Pons (tissue), 1 donor: Measurements from ENCODE around the gene OCSTAMP.

Experiments
- DNase-seq: peaks from one replicate; pipeline ENCODE4 v3.0.0-alpha.2; 2016; ENCODE audit warnings: low spot score

The OCSTAMP gene, protein sequence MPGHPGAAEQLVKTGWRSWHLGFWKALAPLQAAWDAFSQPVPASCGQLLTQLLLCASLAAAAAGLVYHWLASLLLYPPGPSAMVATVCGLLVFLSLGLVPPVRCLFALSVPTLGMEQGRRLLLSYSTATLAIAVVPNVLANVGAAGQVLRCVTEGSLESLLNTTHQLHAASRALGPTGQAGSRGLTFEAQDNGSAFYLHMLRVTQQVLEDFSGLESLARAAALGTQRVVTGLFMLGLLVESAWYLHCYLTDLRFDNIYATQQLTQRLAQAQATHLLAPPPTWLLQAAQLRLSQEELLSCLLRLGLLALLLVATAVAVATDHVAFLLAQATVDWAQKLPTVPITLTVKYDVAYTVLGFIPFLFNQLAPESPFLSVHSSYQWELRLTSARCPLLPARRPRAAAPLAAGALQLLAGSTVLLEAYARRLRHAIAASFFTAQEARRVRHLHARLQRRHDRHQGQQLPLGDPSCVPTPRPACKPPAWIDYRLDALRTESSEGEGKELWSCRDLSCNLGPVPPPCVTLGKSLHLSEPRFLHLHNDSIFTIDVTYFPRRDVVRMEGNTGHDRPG

GRCh38 chr20:46550461-46550860 lies at the start of gene OCSTAMP:
OCSTAMP (minus strand) TSS chr20:46550654; CDS start chr20:46550560, 94 bp downstream.
- no peak for DNase-seq

GRCh38 chr20:46599227-46599987 lies 49.0 kb upstream of the OCSTAMP start:
- DNase-seq, result no peak

DNA sequence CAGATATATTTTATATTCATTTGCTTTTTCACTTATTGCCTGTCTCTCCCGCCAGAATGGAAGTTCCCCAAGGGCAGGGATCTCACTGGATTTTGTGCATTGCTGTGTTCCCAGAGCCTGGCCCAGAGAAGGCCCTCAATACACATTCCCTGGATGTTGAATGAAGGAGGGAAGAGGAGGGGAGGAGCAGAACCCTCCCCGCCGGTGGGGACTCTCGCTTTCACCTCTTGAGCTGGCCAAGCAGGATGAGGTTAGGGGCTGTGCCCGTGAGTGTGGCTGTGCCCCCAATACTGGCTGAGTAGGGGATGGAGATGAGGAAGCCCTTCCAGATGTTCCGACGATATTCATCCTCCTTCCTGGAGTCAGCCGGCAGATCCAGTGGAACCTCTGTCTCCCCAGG lies 45.5 kb upstream of the OCSTAMP start:
- no peak for DNase-seq

DNA sequence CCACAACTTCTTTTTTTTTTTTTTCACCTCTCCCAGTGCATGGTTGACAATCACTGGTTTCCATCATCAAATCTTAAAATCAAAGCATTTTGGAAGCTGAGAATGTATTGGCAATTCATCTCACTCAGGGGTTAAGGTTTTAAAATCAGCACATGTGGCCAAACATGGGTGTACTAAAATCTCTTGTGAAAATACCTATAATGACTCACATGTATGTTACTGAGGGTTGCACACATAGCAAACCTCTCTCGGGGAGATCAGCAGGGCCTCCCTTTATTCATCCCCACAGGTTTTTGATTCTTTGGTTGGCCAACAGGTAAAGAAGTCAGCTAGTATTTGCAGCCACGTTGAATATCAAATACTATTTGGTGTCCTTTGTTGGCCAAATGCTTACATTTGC lies 44.3 kb upstream of the OCSTAMP start:
- no peak for DNase-seq

GRCh38 chr20:46592580-46593362 lies 42.3 kb upstream of the OCSTAMP start:
- no peak for DNase-seq

DNA sequence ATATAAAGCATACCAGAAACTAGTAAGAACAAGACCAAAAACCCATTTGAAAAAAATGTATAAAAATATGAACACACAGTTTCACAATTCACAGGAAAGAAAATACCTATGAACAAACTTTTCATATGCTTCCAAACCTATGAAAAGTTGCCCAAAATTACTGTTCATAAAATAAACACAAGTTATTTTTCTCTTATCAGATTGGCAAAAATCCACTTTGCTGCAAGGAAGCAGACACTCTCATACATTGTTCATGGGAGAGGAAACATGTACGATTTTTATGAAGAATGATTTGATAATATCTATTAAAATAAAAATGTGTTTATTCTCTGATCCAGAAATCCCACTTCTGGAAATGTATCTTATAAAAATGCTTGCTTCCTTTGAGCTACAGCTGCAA lies 40.0 kb upstream of the OCSTAMP start:
- no peak for DNase-seq

GRCh38 chr20:46588532-46589511 lies 38.4 kb upstream of the OCSTAMP start:
- no peak for DNase-seq

- DNase-seq, result no peak
Measured at GRCh38 chr20:46587986-46588385, 37.5 kb upstream of the OCSTAMP start.

GRCh38 chr20:46586724-46587123 lies 36.3 kb upstream of the OCSTAMP start:
- DNase-seq, result no peak

DNA sequence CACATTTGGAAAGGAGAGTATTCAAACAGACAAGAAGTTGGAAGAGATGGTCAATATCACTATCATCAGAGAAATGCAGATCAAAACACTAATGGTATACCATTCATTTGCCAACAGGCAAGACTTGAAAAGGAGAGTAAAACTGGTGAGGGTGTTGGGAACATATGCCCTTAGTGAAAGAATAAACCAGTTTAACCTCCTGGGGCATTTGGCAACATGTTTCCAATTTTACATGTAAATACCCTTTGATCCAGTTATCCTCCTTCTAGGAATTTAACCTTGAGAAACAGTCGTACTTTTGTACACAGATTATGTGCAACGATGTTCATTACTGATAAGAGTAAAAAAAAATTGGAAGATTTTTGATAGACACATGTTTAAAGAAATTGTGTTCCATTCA lies 34.1 kb upstream of the OCSTAMP start:
- no peak for DNase-seq

DNA sequence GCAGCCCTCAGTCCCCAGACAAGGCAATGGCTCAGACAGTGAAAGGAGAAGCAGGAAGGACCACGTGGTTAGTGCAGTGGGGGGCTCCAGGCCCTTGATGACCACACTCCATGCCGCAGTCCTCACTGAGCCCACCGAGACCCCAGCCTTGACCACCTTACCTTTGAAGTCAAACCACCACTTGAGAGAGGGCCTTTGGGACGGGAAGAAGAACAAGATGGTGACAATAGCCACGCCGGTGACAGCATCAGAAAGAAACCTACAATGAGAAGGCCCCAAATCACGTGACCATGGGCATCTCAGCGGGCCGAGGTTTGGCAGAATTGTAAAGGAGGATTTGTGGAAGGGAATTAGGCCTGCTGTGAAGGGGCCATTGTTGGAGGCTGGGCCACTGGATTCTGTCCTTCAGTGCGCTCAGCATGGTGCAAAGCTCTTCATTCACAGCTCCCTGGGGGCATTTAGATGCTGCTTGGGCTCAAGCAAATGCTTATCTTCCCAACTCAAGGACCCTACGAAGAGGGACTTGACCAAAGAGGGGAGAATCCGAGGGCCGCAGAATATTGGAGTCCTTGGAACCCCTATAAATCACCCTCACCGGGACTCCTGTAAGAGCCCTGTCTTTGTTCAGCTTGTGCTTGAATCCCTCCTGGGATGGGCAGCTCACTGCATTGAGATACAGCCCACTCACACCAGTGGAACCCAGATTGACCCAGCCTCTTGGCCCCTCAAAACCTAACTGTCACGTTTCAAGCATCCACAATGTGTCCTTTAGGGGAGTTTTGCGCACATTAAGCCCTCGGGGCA lies 33.2 kb upstream of the OCSTAMP start:
- peak; percentile 79 for DNase-seq

DNA sequence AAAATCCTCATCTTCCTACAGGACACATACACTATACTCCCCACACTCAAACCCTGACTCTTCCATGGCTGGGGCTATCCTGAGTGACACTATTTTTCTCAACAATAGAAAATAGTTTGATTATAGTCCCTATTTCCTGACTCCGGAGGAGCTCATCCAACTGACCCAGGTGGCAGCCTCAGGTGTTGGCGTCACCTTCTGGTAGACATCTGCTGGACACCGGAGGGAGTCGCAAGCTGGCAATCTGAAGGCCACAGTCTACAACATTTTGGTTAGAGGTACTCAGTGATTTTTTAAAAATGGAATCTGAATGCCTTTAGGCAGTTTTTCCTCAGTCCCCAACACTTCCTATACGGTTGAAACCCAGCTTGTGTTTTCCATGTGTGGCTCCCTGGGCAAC lies 32.2 kb upstream of the OCSTAMP start:
- no peak for DNase-seq

GRCh38 chr20:46581391-46581790 lies 30.9 kb upstream of the OCSTAMP start:
- DNase-seq, result no peak

- no peak for DNase-seq
Measured at GRCh38 chr20:46580613-46581205, 30.3 kb upstream of the OCSTAMP start.

DNA sequence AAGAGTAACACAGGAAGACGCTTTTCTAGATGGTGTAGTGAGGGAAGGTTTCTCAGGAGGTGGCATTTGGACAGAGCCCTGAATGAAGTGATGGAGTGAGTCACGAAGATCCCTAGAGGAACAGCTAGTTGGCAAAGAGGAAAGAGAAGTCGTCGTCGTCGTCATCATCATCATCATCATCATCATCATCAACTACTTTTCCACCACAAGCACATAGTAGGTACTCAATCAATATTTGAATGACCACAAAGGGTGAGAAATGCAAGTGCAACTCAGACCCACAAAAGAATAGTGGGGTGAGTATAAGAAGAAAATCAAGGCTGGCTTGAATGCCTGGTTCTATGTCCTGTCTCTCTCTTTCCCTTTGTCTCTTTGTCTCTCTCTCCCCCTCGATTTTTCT lies 28.3 kb upstream of the OCSTAMP start:
- DNase-seq, result no peak

GRCh38 chr20:46576774-46577395 lies 26.4 kb upstream of the OCSTAMP start:
- no peak for DNase-seq

GRCh38 chr20:46575937-46576461 lies 25.5 kb upstream of the OCSTAMP start:
- no peak for DNase-seq

GRCh38 chr20:46575394-46575793 lies 24.9 kb upstream of the OCSTAMP start:
- no peak for DNase-seq
